MG63 (cell line): Measurements from ENCODE around the gene TBC1D1. TPM values are rescaled to one million over a fixed set of nuclear protein-coding genes. Genes with fewer than 3 reads are reported as not detected.
A peak's percentile ranks its signal among the peaks of the same experiment; 100 is the strongest.

ENCODE experiments used
- DNase-seq: peaks from one replicate; pipeline ENCODE4 v3.0.0-alpha.2; 2020
- H3K27me3 ChIP-seq: fragments of 250-450 bp; sonication (Bioruptor Pico); 2 replicates; pipeline ENCODE4 v1.5.1; 2020; ENCODE audit warnings: mild to moderate bottlenecking, moderate library complexity
- H3K36me3 ChIP-seq: fragments of 250-450 bp; sonication (Bioruptor Pico); 2 replicates; pipeline ENCODE4 v1.5.1; 2020; ENCODE audit warnings: mild to moderate bottlenecking, moderate library complexity
- H3K4me3 ChIP-seq: fragments of 250-450 bp; sonication (Bioruptor Pico); 2 replicates; pipeline ENCODE4 v1.5.1; 2020; ENCODE audit warnings: mild to moderate bottlenecking, moderate library complexity
- H3K9me3 ChIP-seq: fragments of 250-450 bp; sonication (Bioruptor Pico); 2 replicates; pipeline ENCODE4 v1.5.1; 2020; ENCODE audit warnings: mild to moderate bottlenecking, moderate library complexity
- total RNA-seq: library from RNA; depleted of rRNA; stranded (reverse); fragments of >200 nt; shearing (Covaris generic); gene quantifications from 2 replicates; pipeline ENCODE4 v1.2.3, GENCODE V29; 2014; ENCODE audit warnings: low replicate concordance; rRNA removed

Gene TBC1D1
- total RNA-seq = 15.5 and 34.1 TPM in 2 replicates

GRCh38 chr4:37890801-37891259, at the start of gene TBC1D1:
TSS of gene TBC1D1 (plus strand) at chr4:37891084. CDS start at chr4:37902096, 11,012 bp downstream.
- peak; percentile 7 for DNase-seq
- Histone ChIP-seq H3K36me3 (no peaks in the 10 kb centered on the region), H3K9me3 (no peaks in the 10 kb centered on the region), H3K4me3 (peak within 1 kb of the TSS; percentile 40), H3K27me3 (no peaks in the 10 kb centered on the region)

GRCh38 chr4:37844204-37844603, 46.7 kb upstream of the TBC1D1 start:
- Histone ChIP-seq H3K4me3 (no peak overlapping the region), H3K9me3 (no peaks in the 10 kb centered on the region), H3K27me3 (no peaks in the 10 kb centered on the region), H3K36me3 (peaks cover 10% of the 10 kb centered on the region; the same call in 1 of the 2 replicates)
- no peak for DNase-seq

GRCh38 chr4:37845201-37845600, 45.7 kb upstream of the TBC1D1 start:
- Histone ChIP-seq H3K36me3 (peaks cover 10% of the 10 kb centered on the region; the same call in 1 of the 2 replicates), H3K27me3 (no peaks in the 10 kb centered on the region), H3K4me3 (no peak overlapping the region), H3K9me3 (no peaks in the 10 kb centered on the region)
- no peak for DNase-seq

- H3K27me3 ChIP-seq = no peaks in the 10 kb centered on the region
- H3K36me3 ChIP-seq = peaks cover 10% of the 10 kb centered on the region; the same call in 1 of the 2 replicates
- H3K9me3 ChIP-seq = no peaks in the 10 kb centered on the region
- H3K4me3 ChIP-seq = no peak overlapping the region
- DNase-seq = no peak
Measured at GRCh38 chr4:37847311-37847884, 43.5 kb upstream of the TBC1D1 start.

- peaks cover 10% of the 10 kb centered on the region for H3K36me3 ChIP-seq
- no peaks in the 10 kb centered on the region for H3K27me3 ChIP-seq
- no peak overlapping the region for H3K4me3 ChIP-seq
- H3K9me3 ChIP-seq = no peaks in the 10 kb centered on the region
- no peak for DNase-seq
Measured at GRCh38 chr4:37852376-37852775, 38.5 kb upstream of the TBC1D1 start.

- Histone ChIP-seq H3K9me3 (no peaks in the 10 kb centered on the region), H3K27me3 (no peaks in the 10 kb centered on the region), H3K36me3 (peaks cover 5% of the 10 kb centered on the region), H3K4me3 (no peak overlapping the region)
- no peak for DNase-seq
Measured at GRCh38 chr4:37858112-37858511, 32.8 kb upstream of the TBC1D1 start.

- Histone ChIP-seq H3K27me3 (no peaks in the 10 kb centered on the region), H3K4me3 (no peak overlapping the region), H3K9me3 (no peaks in the 10 kb centered on the region), H3K36me3 (peaks cover 5% of the 10 kb centered on the region)
- no peak for DNase-seq
Measured at GRCh38 chr4:37858872-37859271, 32.0 kb upstream of the TBC1D1 start.

- DNase-seq = no peak
- Histone ChIP-seq H3K27me3 (no peaks in the 10 kb centered on the region), H3K4me3 (no peak overlapping the region), H3K36me3 (peaks cover 5% of the 10 kb centered on the region), H3K9me3 (no peaks in the 10 kb centered on the region)
Measured at GRCh38 chr4:37860266-37860665, 30.6 kb upstream of the TBC1D1 start.

GRCh38 chr4:37862961-37863360, 27.9 kb upstream of the TBC1D1 start:
- Histone ChIP-seq H3K36me3 (no peaks in the 10 kb centered on the region; the same call in 1 of the 2 replicates), H3K27me3 (no peaks in the 10 kb centered on the region), H3K9me3 (no peaks in the 10 kb centered on the region), H3K4me3 (no peak overlapping the region)
- DNase-seq = no peak

- H3K27me3 ChIP-seq = no peaks in the 10 kb centered on the region
- no peaks in the 10 kb centered on the region; the same call in 1 of the 2 replicates for H3K36me3 ChIP-seq
- no peaks in the 10 kb centered on the region for H3K9me3 ChIP-seq
- DNase-seq = no peak
- no peak overlapping the region for H3K4me3 ChIP-seq
Measured at GRCh38 chr4:37864786-37865185, 26.1 kb upstream of the TBC1D1 start.

- H3K9me3 ChIP-seq = no peaks in the 10 kb centered on the region
- H3K27me3 ChIP-seq = no peaks in the 10 kb centered on the region
- no peak for DNase-seq
- H3K36me3 ChIP-seq = no peaks in the 10 kb centered on the region; the same call in 1 of the 2 replicates
- H3K4me3 ChIP-seq = no peak overlapping the region
Measured at GRCh38 chr4:37865450-37865849, 25.4 kb upstream of the TBC1D1 start.

- no peak for DNase-seq
- H3K36me3 ChIP-seq = no peaks in the 10 kb centered on the region; the same call in 1 of the 2 replicates
- no peaks in the 10 kb centered on the region for H3K27me3 ChIP-seq
- H3K9me3 ChIP-seq = no peaks in the 10 kb centered on the region
- no peak overlapping the region for H3K4me3 ChIP-seq
Measured at GRCh38 chr4:37867102-37867501, 23.8 kb upstream of the TBC1D1 start.

- Histone ChIP-seq H3K9me3 (no peaks in the 10 kb centered on the region), H3K27me3 (no peaks in the 10 kb centered on the region), H3K36me3 (no peaks in the 10 kb centered on the region; the same call in 1 of the 2 replicates), H3K4me3 (no peak overlapping the region)
- DNase-seq = no peak
Measured at GRCh38 chr4:37868238-37868637, 22.6 kb upstream of the TBC1D1 start.

GRCh38 chr4:37872310-37872988, 18.4 kb upstream of the TBC1D1 start:
- Histone ChIP-seq H3K36me3 (no peaks in the 10 kb centered on the region; the same call in 1 of the 2 replicates), H3K4me3 (no peak overlapping the region), H3K9me3 (no peaks in the 10 kb centered on the region), H3K27me3 (no peaks in the 10 kb centered on the region)
- DNase-seq = no peak

- H3K4me3 ChIP-seq = no peak overlapping the region
- no peaks in the 10 kb centered on the region for H3K27me3 ChIP-seq
- DNase-seq = no peak
Measured at GRCh38 chr4:37873386-37873785, 17.5 kb upstream of the TBC1D1 start.

GRCh38 chr4:37876156-37876555, 14.7 kb upstream of the TBC1D1 start:
- no peaks in the 10 kb centered on the region for H3K27me3 ChIP-seq
- H3K4me3 ChIP-seq = no peak overlapping the region
- no peaks in the 10 kb centered on the region for H3K9me3 ChIP-seq
- H3K36me3 ChIP-seq = no peaks in the 10 kb centered on the region
- DNase-seq = no peak

More at GRCh38 chr4:37873386-37873785, 17.5 kb upstream of the TBC1D1 start:
- H3K36me3 ChIP-seq = no peaks in the 10 kb centered on the region
- no peaks in the 10 kb centered on the region for H3K9me3 ChIP-seq

GRCh38 chr4:37879365-37879764, 11.5 kb upstream of the TBC1D1 start:
- Histone ChIP-seq H3K4me3 (no peak overlapping the region), H3K9me3 (no peaks in the 10 kb centered on the region), H3K36me3 (no peaks in the 10 kb centered on the region), H3K27me3 (no peaks in the 10 kb centered on the region)
- no peak for DNase-seq

GRCh38 chr4:37881811-37882210, 9.1 kb upstream of the TBC1D1 start:
- Histone ChIP-seq H3K27me3 (no peaks in the 10 kb centered on the region), H3K36me3 (no peaks in the 10 kb centered on the region), H3K9me3 (no peaks in the 10 kb centered on the region), H3K4me3 (no peak overlapping the region)
- no peak for DNase-seq
